HG02970 (cell line): Measurements from ENCODE around the gene SYN1.

Source experiments
- ATAC-seq: cut with Tn5 transposase; IDR thresholded peaks from one replicate; pipeline ENCODE4 v1.9.1; 2021; ENCODE audit warnings: mild to moderate bottlenecking, moderate library complexity, moderate number of reproducible peaks; ENCODE audit not compliant: unreplicated experiment, low FRiP score

Gene SYN1

DNA sequence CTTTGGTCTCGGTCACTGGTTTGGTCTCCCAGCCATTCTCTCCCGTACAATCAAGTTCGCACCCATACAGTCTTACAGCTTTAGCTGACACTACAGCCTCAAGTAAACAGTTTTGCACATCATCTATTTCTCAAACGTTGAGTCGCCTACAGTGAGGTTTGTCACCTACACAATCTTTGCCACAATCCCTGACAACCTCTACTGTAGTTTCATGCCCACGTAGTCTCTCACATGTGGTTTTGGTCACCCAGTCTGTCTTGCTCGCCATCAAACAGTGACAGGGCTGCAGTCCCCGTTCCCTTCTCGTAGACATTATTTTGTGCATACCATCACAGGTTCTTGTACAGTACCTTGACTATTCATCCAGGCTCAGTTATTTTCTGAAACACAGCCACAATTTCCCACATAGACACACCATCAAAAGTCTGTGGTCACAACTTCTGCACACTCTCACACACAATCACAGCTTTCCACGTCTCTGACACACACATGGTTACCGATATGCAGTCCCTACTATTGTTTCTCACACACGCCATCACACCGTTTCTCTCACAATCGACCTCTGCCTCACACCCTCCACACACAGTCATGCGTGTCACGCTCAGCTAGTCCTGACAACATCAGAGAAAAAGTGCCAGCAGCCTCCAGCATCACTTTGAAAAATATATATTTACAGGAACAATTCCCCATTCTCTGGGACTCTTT lies 15.4 kb upstream of the SYN1 start:
- ATAC-seq, result no peak

DNA sequence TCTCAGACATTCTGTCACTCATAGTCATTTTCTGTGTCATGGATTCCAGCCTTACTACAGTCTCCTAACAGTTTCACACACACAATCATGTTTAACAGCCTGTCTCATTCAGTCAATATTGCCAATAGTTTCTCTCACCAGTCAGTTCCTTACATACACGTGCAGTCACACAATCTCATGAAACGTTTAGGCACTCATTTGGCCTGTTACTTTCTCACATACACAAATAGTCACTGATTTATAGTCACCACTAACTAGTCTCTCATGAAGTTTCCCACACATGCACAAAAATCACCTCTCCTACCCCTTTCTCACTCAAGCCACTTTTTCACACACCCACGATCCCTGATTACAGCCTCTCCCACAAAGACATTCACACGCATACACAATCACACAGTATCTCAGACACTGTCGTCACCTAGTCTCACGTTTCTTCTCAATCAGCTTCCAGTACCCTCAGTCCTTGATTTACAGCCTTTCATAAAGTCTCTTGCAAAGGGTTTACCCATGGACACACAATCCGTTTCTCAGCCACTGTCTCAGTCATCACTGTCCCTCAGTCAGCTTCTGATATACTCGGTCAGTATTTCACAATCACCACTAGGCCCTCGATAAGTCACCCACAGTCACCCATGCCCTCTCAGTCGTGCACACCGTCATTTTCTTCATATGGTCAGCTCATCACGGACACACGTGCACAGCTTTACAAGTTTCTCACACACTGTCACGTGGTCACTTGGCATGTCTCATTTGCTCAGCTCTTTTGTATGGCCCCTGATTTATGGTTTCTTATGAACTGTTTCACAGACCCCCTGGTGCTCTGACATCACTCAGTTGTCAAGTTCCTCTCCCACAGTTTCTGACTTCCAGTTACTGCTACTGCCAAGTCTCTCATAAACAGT lies 14.3 kb upstream of the SYN1 start:
- ATAC-seq, result no peak

DNA sequence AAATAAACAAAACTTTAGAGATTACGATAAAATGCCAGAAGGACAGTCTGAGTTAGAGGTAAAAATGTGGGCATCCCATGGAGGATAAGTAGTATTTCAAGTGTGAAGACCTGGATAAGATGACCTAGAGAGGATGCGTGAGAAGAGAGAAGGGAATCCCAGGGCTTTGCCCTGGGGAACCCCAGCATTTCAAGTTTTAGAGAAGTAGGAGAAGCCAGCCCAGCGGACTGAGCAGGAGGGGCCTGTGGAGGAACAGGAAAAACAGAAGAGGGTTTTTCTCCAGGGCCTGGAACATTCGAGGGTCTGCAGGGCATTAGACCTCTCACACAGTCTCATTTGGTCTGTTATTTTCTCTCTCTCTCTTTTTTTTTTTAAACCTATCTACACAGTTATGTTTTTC lies 13.0 kb upstream of the SYN1 start:
- no peak for ATAC-seq

DNA sequence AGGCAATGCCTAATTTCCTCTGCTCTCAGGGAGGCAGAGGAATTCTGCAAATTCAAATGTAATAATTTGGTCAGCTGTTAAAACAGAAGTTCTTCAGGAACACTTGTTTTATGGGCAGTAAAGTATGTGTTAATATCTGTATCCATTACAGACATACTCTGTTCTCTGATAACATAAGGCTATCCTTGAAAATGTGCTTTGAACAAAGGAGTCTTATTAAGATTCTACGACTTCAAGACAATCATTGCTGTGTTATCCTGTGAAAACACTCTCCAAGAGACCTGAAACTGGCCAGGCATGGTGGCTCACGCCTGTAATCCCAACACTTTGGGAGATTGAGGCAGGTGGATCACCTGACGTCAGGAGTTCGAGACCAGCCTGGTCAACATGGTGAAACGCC lies 12.0 kb upstream of the SYN1 start:
- no peak for ATAC-seq

DNA sequence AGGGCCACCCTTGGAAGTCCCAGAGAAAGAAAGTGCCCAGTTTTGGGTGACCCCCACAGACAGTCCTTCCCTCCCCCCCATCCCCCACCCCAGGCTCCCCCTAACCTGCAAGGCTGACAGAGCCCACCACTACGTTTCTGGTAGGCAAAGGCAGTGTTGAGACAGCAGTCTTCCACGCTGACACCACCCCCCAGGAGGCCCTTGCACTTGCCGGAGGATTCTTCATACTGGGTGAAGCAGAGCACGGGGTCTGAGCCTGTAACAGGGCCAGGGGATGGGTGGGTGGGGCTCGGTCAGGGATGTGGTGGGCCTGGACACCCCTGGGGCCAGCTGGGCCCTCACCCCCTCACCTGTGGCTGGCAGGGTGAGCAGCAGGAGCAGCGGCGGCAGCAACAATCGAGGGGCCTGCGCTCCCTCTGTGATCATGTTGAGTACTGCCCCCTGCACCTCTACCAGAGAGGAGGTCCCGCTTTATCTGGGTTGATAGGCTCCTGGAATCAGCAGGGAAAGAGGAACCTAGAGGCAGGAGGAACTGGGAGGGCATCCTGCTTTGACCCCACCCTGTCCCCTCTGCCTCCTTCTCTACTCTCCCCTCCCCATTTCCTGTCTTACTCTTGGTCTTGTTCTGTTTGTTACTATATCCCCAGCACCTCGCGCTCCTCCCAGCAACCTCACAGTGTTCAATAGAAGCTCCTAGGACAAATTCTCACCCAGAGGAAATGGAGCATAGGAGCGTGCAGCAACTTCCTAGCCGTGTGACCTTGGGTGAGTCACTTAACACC lies 10.0 kb upstream of the SYN1 start, which contains the start of gene CFP:
CFP (minus strand) TSS at position 512 of the 782 bp plus-strand sequence; CDS start at position 426, 86 bp downstream.
- ATAC-seq, result no peak

DNA sequence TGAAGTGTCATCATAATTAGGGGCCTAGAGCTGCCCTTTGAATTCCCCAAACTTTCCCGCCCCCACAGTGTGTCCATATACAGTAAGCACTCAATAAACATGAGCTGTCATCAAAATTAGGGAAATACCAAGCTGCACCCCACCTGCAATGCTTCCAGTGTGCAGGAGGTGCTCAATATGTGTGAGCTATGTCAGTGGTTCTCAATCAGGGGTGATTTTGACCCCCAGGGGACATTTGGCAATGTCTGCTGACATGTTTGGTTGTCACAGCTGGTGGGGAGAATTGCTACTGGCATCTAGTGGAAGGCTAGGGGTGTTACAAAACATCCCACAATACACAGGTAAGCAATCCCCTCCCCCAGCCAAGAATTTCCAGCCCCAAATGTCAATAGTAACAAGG lies 9.3 kb upstream of the SYN1 start:
- ATAC-seq, result no peak

DNA sequence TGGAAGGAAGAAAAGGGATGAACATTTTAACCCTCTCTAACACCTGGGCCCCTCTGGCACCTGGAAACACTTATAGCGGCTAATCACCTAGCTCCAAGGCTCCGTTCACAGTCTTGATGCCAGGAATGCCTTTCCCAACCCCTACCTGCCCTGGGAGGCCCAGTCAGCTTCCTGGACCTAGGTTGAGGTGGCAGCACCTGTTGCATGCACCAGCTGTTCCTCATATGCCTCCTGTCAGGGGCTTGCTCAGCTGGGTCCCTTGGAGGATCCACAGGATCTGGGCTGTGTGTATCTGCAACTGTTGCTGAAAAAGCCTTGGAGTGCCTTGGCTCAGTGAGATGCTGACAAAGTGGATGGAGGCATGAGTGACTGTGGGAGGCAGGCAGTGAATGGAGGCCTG lies 5.7 kb upstream of the SYN1 start:
- no peak for ATAC-seq

DNA sequence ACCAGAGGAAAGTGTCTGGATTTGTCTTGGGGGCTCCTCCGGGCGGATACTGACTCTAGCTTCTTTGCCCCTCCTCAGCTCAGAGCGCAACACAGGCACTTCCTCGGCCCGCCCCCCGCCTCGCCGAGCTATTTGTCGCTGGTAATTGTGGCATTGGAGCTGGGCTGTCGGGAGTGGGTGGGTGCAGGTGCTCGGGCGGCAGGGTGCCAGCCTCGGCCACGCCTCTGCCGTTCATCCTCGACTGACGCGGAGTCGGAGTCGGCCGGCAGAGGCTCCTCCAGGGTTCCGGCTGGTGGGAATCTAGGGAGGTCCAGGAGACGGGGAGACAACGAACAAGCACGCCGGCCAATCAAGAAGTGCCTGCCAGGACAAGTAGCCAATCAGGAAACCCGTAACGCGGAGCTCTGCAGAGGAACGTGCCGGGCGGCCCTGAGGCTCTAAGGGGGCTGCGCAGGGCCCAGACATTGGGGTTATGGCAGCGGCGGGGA lies 3.9 kb upstream of the SYN1 start:
- ATAC-seq, result no peak

DNA sequence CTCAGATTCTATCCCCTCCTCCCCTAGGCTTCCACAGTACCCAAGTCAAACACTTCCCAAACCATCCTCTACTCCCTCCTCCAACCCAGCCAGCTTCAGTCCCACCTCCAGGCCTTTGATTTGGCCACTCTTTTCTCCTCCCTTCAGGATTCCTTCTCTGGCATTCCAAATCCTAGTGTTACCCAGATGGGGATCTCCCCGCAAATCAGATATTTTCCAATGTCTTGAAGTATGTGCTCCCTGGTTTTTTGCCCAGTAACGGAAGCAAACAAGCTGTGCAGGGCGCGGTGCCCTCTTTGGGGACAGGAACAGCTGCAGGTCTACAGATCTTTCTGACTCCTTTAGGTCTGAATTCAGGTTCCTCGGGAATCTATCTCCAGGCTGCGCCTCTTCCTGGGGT lies 2.2 kb upstream of the SYN1 start:
- no peak for ATAC-seq

DNA sequence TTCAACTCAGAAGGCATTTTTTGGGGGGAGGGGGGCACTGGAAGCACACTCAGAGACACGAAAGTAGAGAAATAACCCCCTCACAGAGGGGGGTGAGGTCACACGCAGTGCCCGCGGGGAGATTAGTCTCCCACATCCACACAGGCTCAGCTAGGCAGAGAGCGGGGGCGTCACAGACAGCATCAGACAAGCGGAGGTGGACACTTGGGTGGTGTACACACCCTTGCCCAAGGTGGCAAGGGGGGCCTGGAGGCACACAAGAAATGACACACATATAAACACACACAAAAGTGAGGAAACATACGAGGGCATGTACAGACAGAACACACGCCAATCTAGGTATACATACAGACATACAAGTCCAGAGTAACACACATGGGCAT lies 637 bp upstream of the SYN1 start:
- ATAC-seq, result no peak

DNA sequence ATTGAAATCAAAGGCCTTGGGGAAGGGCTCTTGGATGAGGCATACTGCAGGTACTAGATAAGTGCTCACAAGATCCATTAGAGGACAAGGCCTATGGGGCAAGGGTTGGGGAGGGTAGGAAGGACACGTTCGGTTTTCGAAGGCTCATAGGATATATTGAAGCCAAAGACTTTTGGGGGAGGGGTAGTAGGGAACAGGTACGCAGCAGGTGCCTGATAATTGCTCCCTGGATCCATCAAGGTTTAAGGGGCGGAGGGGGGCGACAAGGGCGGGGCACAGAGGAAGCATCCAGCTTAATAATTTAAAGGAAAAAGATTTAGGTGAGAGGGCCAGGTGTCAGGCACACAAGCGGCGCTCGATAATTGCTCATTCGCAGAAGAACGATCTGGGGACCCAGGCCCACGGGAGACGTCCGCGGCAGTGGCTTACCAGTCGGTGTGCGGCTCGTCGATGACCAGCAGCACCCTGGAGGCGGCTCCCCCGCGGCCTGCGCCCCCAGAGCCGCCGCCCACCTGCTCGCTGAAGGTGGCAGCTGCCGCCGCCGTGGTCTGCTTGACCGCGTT lies 653 bp downstream of the SYN1 start:
- no peak for ATAC-seq

DNA sequence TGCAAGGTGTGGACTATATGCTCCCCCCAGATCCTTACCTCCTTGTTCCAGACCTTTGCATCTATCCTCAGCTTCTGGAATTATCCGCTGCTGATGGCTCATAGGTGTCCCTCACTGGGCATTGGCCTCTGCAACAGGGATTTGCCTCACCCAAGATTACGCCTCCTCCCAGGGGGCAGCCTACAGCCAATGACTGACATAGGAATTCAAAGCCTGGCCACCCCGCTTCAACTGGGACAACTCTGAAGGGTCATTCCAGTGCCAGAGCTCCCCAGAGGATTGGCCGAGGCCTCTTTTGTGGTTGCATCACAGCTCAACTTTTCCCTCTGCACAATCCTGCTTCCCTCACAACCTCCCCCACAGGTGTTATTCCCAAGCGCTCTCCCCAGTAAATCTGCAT lies 5.0 kb downstream of the SYN1 start:
- ATAC-seq, result no peak

DNA sequence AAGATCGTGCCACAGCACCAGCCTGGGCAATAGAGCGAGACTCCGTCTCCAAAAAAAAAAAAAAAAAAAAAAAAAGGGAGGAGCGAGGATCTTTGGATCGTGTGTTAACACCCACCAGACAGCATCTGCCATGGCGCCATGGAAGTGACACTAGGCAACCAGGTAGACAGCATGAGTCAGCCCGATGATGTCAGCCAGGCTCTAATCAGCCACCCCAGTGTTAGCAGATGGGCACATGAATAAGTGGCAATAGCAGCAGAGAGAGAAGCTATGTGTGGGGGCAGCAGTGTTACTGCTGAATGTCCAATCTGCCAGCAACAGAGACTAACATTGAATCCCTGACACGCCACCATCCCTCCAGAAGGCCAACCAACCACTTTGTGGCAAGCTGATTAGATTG lies 6.6 kb downstream of the SYN1 start:
- no peak for ATAC-seq

DNA sequence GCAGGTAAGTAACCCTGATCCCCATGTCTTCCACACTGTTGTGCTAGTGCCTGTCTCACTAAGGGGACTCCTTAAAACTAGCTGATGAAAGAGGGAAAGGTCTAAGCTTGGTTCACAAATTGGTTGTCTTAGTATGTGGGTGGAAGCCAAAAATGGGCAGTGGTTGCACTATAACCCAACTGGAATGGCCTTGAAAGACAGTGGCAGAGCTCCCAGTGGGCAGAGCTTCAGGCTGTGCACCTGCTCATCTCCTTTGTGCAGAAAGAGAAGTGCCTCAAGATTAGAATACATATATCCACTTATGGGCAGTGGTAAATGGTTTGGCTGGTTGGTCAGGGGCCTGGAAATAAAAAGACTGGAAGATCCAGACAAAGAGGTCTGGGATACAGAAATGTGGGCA lies 7.2 kb downstream of the SYN1 start:
- no peak for ATAC-seq

DNA sequence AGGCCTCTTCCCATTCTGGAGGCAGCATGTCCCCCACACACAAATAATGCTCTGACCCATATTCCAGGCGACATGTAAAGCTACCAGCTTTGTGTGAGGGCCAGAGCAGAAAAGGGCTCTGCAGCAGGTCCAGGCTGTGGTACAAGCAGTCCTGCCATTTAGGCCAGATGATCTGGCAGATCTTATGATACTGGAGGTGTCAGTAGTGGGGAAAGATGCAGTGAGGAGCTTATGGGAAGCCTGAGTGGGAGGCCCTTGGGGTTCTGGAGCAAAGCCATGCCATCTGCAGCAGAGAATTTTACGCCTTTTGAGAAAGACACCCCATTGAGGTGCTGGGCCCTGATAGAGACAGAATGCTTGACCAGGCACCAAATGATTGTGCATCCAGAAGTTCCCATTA lies 7.7 kb downstream of the SYN1 start:
- no peak for ATAC-seq

DNA sequence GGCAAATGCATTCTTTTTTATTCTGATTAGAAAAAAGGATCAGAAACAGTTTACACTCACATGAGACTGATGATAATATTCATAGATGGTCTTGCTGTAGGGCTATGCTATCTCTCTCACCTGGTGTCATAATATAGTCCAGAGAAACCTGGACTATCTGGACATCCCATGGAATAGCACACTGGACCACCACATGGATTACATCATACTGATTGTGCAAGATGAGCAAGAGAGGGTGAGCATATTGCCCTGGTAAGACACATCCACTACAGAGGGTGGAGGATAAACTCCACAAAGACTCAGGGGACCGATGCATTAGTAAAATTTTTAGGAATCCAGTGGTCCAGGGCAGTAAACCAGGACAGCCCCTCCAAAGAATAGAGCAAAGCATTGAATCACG lies 8.2 kb downstream of the SYN1 start:
- no peak for ATAC-seq

DNA sequence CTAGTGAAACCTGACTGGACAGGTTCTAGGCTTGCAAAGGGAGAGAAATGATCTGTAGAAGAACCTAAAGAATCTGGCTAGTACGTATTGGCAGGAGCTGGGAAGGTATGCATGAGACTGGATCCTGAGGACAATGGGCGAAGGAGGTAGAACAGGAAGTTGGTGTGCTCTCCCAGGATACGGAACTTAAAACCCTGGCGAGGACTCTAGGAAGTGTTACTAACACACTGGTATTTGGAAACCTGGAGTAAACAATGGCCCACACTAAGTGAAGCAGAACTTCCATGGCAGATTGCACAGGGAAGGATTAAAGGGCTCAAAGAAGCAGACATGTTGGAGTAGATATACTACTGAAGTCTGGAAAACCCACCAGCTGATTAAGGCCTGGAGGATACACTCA lies 9.1 kb downstream of the SYN1 start:
- no peak for ATAC-seq

DNA sequence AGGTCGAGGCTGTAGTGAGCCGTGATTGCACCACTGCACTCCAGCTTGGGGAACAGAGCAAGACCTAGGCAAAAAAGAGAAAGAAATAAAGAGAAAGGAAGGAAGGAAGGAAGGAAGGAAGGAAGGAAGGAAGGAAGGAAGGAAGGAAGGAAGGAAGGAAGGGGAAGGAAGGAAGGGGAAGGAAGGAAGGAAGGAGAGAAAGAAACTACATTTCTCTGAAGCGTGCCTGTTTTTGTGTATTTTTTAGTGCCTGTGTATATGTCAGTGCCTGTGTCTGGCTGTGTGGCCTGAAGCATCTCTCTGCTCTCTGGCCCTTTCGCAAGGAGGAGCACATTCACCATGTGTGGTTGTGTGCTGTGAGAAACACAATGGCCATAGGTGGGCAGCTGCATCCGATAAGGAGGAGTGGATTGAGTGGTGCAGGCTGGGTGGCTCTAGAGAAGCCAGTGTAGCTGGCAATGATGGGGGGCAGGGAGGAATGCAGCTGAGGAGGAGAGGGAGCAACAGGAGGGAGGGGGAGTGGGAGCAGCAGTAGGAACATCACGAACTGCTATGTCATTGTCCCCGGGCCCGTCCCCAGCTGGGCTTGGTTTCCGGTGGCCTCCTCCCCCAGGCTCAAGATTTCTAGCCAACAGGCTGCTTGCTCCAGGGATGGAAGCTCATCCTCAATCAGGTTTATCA lies 11.4 kb downstream of the SYN1 start:
- no peak for ATAC-seq

DNA sequence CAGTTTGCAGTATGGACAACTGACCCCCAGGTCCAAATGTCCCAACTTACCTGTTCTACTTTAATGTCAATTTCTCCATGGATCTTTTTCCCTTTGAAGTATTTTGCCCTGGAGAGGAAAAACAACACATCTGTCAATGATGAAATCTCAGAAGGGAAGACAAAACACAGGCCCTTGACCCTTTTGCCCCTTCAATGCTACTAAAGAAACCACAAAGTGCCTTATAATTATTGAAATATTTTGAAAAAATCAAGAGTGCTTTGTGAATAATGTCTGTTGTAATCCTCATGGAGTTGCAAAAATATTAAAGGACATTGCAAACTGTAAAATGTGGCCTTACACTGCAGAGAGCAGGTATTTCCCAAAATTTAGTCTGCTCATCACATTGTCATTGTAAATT lies 12.6 kb downstream of the SYN1 start:
- no peak for ATAC-seq

DNA sequence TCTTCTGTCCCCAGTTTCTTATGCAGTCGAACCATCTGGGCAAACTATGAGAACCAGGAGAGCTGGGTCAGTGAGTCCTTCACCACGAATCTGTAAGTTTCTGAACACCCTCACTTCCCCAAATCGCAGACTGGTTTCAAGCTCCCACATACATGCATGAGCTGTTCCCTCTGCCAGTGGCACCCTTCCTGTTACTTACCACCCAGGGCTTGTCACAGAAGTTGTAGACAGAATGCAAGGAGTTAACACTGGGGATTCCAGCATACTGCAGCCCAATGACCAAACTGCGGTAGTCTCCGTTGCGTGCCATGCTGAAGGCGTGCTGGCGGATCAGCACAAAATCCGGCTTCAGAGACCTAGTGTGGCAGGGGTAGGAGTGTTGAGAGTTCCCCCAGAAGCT lies 14.6 kb downstream of the SYN1 start:
- ATAC-seq, result no peak
